ENCODE measurements around the gene IQUB. TPM values are rescaled to one million over a fixed set of nuclear protein-coding genes. Genes with fewer than 3 reads are reported as not detected.

Gene IQUB
- total RNA-seq, 1 donor from 2014 or later = not detected

Other genes starting within 250 kb of the IQUB start
- gene NDUFA5, start 23.2 kb upstream of the IQUB start, total RNA-seq = 56.1 and 62.1 TPM in 2 replicates
- gene ASB15, start 67.2 kb upstream of the IQUB start, total RNA-seq = not detected in 2 replicates
- not detected in 2 replicates for gene LMOD2, start 121.3 kb upstream of the IQUB start, total RNA-seq
- gene WASL, start 214.4 kb upstream of the IQUB start, total RNA-seq = 6.4 and 6.7 TPM in 2 replicates

Data from activated CD4-positive, alpha-beta T cell treated with anti-CD3 and anti-CD28 coated beads, Interleukin-2, amount 10 ng/mL, durations not matched to agents 24 days and 14 days (primary cell).